K562 (cell line): Measurements from ENCODE around the gene LEMD3. TPM values are rescaled to one million over a fixed set of nuclear protein-coding genes. Genes with fewer than 3 reads are reported as not detected.

Experiments used
- ARNT ChIP-seq, 2 experiments: fragments of 450-650 bp; IDR thresholded peaks; 2 replicates each; pipeline ENCODE4 v1.6.1; 2016; ENCODE audit warnings: mild to moderate bottlenecking in 1 of 2
- CCNT2 ChIP-seq: IDR thresholded peaks from 2 replicates; pipeline ENCODE4 v1.6.1; 2011; ENCODE audit warnings: borderline replicate concordance, low read depth, mild to moderate bottlenecking, moderate library complexity, mixed read lengths, low read length; ENCODE audit not compliant: insufficient read length; ENCODE audit errors: extremely low read depth
- DPF2 ChIP-seq: fragments of 450-650 bp; IDR thresholded peaks from 2 replicates; pipeline ENCODE4 v1.6.1; 2016
- RUNX1 ChIP-seq: sonication (generic); IDR thresholded peaks from 2 replicates; pipeline ENCODE4 v1.6.1; 2016; ENCODE audit warnings: antibody characterized with exemption, low read depth
- SNRNP70 ChIP-seq: fragments of 200-400 bp; formaldehyde crosslinking; optimal IDR thresholded peaks from 2 replicates; pipeline ENCODE3; 2017; ENCODE audit warnings: low read depth, low read length
- TRIM25 ChIP-seq: fragments of 450-650 bp; IDR thresholded peaks from 2 replicates; pipeline ENCODE4 v1.7.0; 2016; ENCODE audit warnings: borderline replicate concordance
- USF1 ChIP-seq: sonication (generic); formaldehyde crosslinking; IDR thresholded peaks from 2 replicates; pipeline ENCODE4 v1.9.0; 2022; ENCODE audit warnings: mild to moderate bottlenecking, missing genetic modification reagents
- ZNF316 ChIP-seq: fragments of 450-650 bp; IDR thresholded peaks from 2 replicates; pipeline ENCODE4 v1.6.1; 2016
- polyA plus RNA-seq, 8 experiments: library from polyadenylated mRNA; depleted of rRNA in 4 of 8; stranded (reverse) in 5 of 8; unstranded in 3 of 8; fragments of >200 nt; fragmentation: Nextera tagmentation in 2 of 8; fragmentation: Illumina TruSeq in 1 of 8; extraction: Ambion mirVana in 2 of 8; extraction: Trizol in 1 of 8; gene quantifications; 2 replicates each; pipeline versions ENCODE4 v1.2.1 to v1.2.3, GENCODE V29; 2011 to 2014; ENCODE audit warnings: inconsistent platforms in 1 of 8, missing spikeins in 1 of 8
- total RNA-seq, 7 experiments: library from RNA; depleted of rRNA in 6 of 7; stranded (reverse); fragments of >200 nt in 6 of 7; fragmentation: Illumina TruSeq in 2 of 7; extraction: Trizol in 2 of 7; gene quantifications; 2 replicates each; pipeline versions ENCODE4 v1.2.1 to v1.2.3, GENCODE V29; 2011 to 2021; ENCODE audit warnings: low replicate concordance in 1 of 7
- TF ChIP-seq, protein P1 (sequence below): fragments of 250-450 bp; sonication (Bioruptor Pico); IDR thresholded peaks from 2 replicates; pipeline ENCODE4 v1.5.0; 2022; ENCODE audit warnings: mild to moderate bottlenecking
- TF ChIP-seq, protein P2 (sequence below): sonication (generic); formaldehyde crosslinking; IDR thresholded peaks from 2 replicates; pipeline ENCODE4 v1.8.0; 2022; ENCODE audit warnings: missing genetic modification reagents, mild to moderate bottlenecking, borderline replicate concordance
- TF ChIP-seq, protein P3 (sequence below): fragments of 450-650 bp; IDR thresholded peaks from 2 replicates; pipeline ENCODE4 v1.6.1; 2016; ENCODE audit warnings: low read depth
- TF ChIP-seq, protein P4 (sequence below), 2 experiments: fragments of 450-650 bp in 1 of 2; sonication (generic) in 1 of 2; formaldehyde crosslinking; conservative IDR thresholded peaks; 2 replicates each; pipeline versions ENCODE4 v1.4.0 to v1.8.1; 2020 to 2022; ENCODE audit warnings: mild to moderate bottlenecking in 1 of 2, missing genetic modification reagents in 1 of 2

The LEMD3 gene
- total and polyA plus RNA-seq, 9 of the 15 experiments (the other 6 are each of a cell fraction or from before 2014, with no cell fraction given), result 6.8 to 37.4 (median 17.2) TPM

DNA sequence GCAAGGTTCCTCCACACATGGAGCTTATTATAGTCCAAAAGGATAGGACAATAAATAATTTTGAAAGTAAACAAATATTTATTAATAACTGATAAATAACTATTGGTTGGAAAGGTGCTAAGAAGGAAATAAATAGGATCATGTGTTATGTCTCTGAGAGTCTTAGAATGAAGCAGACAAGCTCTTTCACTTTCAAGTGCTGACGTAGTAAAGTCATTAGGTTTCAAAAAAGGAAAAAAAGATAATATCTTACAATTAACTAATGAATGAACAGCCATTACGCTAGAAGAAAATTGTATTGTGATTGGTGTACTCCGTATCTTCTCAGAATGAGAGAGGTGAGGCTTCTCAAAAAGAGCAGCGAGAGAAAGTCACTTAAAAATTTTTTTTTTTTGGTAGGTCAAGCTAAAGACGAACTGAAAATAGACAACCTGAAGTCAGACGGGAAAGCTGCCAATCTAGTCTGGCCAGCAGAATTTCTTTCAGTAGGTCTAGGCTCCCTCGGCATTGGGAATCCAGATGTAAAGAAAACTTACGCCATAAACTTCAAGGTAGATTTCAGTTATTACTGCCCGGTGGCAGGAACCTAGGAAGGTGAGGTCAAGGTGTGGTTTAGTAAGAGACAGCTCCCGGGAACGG lies 583 bp upstream of the LEMD3 start (continued):
- peak; percentile 61; the same call in 1 of the 2 replicates for TF ChIP-seq TRIM25
- no peak for TF ChIP-seq RUNX1
- TF ChIP-seq ZNF316, result peak; percentile 9; the same call in 1 of the 2 replicates
- no peak for TF ChIP-seq SNRNP70
- TF ChIP-seq, protein P1, sequence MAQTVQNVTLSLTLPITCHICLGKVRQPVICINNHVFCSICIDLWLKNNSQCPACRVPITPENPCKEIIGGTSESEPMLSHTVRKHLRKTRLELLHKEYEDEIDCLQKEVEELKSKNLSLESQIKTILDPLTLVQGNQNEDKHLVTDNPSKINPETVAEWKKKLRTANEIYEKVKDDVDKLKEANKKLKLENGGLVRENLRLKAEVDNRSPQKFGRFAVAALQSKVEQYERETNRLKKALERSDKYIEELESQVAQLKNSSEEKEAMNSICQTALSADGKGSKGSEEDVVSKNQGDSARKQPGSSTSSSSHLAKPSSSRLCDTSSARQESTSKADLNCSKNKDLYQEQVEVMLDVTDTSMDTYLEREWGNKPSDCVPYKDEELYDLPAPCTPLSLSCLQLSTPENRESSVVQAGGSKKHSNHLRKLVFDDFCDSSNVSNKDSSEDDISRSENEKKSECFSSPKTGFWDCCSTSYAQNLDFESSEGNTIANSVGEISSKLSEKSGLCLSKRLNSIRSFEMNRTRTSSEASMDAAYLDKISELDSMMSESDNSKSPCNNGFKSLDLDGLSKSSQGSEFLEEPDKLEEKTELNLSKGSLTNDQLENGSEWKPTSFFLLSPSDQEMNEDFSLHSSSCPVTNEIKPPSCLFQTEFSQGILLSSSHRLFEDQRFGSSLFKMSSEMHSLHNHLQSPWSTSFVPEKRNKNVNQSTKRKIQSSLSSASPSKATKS (CRISPR knock-in tag), result no peak
- TF ChIP-seq, protein P2, sequence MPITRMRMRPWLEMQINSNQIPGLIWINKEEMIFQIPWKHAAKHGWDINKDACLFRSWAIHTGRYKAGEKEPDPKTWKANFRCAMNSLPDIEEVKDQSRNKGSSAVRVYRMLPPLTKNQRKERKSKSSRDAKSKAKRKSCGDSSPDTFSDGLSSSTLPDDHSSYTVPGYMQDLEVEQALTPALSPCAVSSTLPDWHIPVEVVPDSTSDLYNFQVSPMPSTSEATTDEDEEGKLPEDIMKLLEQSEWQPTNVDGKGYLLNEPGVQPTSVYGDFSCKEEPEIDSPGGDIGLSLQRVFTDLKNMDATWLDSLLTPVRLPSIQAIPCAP (CRISPR knock-in tag), result no peak; the same call in 1 of the 2 replicates
- peak in 1 of 2 experiments; percentile 35; a peak in 1 of 4 replicates for TF ChIP-seq ARNT (IDR thresholded peaks at IDR 0.05)
- peak; percentile 43; the same call in 1 of the 2 replicates for TF ChIP-seq DPF2
- TF ChIP-seq, protein P3, sequence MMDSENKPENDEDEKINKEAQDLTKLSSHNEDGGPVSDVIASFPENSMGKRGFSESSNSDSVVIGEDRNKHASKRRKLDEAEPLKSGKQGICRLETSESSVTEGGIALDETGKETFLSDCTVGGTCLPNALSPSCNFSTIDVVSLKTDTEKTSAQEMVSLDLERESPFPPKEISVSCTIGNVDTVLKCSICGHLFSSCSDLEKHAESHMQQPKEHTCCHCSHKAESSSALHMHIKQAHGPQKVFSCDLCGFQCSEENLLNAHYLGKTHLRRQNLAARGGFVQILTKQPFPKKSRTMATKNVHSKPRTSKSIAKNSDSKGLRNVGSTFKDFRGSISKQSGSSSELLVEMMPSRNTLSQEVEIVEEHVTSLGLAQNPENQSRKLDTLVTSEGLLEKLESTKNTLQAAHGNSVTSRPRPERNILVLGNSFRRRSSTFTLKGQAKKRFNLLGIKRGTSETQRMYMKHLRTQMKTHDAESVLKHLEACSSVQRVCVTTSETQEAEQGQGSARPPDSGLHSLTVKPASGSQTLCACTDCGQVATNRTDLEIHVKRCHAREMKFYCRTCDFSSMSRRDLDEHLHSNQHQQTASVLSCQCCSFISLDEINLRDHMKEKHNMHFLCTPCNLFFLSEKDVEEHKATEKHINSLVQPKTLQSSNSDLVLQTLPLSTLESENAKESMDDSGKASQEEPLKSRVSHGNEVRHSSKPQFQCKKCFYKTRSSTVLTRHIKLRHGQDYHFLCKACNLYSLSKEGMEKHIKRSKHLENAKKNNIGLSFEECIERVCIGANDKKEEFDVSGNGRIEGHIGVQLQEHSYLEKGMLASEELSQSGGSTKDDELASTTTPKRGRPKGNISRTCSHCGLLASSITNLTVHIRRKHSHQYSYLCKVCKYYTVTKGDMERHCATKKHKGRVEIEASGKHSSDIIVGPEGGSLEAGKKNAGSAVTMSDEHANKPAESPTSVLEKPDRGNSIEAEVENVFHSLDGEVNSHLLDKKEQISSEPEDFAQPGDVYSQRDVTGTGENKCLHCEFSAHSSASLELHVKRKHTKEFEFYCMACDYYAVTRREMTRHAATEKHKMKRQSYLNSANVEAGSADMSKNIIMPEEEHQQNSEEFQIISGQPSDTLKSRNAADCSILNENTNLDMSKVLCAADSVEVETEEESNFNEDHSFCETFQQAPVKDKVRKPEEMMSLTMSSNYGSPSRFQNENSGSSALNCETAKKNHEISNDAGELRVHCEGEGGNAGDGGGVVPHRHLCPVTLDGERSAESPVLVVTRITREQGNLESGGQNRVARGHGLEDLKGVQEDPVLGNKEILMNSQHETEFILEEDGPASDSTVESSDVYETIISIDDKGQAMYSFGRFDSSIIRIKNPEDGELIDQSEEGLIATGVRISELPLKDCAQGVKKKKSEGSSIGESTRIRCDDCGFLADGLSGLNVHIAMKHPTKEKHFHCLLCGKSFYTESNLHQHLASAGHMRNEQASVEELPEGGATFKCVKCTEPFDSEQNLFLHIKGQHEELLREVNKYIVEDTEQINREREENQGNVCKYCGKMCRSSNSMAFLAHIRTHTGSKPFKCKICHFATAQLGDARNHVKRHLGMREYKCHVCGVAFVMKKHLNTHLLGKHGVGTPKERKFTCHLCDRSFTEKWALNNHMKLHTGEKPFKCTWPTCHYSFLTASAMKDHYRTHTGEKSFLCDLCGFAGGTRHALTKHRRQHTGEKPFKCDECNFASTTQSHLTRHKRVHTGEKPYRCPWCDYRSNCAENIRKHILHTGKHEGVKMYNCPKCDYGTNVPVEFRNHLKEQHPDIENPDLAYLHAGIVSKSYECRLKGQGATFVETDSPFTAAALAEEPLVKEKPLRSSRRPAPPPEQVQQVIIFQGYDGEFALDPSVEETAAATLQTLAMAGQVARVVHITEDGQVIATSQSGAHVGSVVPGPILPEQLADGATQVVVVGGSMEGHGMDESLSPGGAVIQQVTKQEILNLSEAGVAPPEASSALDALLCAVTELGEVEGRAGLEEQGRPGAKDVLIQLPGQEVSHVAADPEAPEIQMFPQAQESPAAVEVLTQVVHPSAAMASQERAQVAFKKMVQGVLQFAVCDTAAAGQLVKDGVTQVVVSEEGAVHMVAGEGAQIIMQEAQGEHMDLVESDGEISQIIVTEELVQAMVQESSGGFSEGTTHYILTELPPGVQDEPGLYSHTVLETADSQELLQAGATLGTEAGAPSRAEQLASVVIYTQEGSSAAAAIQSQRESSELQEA, result no peak
- TF ChIP-seq USF1 (CRISPR knock-in tag), result no peak
- no peak for TF ChIP-seq CCNT2
- TF ChIP-seq, protein P4, sequence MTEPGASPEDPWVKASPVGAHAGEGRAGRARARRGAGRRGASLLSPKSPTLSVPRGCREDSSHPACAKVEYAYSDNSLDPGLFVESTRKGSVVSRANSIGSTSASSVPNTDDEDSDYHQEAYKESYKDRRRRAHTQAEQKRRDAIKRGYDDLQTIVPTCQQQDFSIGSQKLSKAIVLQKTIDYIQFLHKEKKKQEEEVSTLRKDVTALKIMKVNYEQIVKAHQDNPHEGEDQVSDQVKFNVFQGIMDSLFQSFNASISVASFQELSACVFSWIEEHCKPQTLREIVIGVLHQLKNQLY (CRISPR knock-in tag; conservative IDR thresholded peaks at IDR 0.05), result no peak
